Neuronal stem cell (in vitro differentiated cells): Measurements from ENCODE around the gene PLLP.
A peak's percentile ranks its signal among the peaks of the same experiment; 100 is the strongest.

Experiments used
- DNase-seq: peaks from one replicate; pipeline ENCODE4 v3.0.0-alpha.2; 2013; ENCODE audit warnings: low spot score
- H2AFZ ChIP-seq: one replicate; pipeline ENCODE4 v1.6.1; 2013; ENCODE audit warnings: mild to moderate bottlenecking, low read length, inconsistent platforms
- H2AK5ac ChIP-seq: 2 replicates; pipeline ENCODE4 v1.6.1; 2013; ENCODE audit warnings: low read depth, mild to moderate bottlenecking, inconsistent platforms, low read length, moderate library complexity, mixed read lengths
- H2BK120ac ChIP-seq: 2 replicates; pipeline ENCODE4 v1.6.1; 2013; ENCODE audit warnings: low read depth, mild to moderate bottlenecking, inconsistent platforms, low read length, moderate library complexity, mixed read lengths
- H2BK12ac ChIP-seq: one replicate; pipeline ENCODE4 v1.6.1; 2013; ENCODE audit warnings: low read length, inconsistent platforms
- H2BK15ac ChIP-seq: 2 replicates; pipeline ENCODE4 v1.6.1; 2013; ENCODE audit warnings: mild to moderate bottlenecking, low read length, inconsistent platforms, mixed read lengths
- H2BK5ac ChIP-seq: one replicate; pipeline ENCODE4 v1.6.1; 2013; ENCODE audit warnings: inconsistent platforms, mild to moderate bottlenecking, low read length, moderate library complexity
- H3K14ac ChIP-seq: one replicate; pipeline ENCODE4 v1.6.1; 2013; ENCODE audit warnings: low read length, inconsistent platforms
- H3K18ac ChIP-seq: 2 replicates; pipeline ENCODE4 v1.6.1; 2013; ENCODE audit warnings: low read length, inconsistent platforms
- H3K23ac ChIP-seq: 2 replicates; pipeline ENCODE4 v1.6.1; 2013; ENCODE audit warnings: low read depth, mild to moderate bottlenecking, mixed read lengths, low read length, inconsistent platforms; ENCODE audit not compliant: poor library complexity
- H3K27ac ChIP-seq: replicated peaks from 3 replicates; pipeline ENCODE4 v1.5.1; 2013; ENCODE audit warnings: low read length, inconsistent platforms
- H3K27me3 ChIP-seq, 3 experiments: 2 replicates each; pipeline ENCODE4 v1.6.1; 2013; ENCODE audit warnings: low read length in 3 of 3, mild to moderate bottlenecking in 2 of 3, inconsistent platforms in 1 of 3, low read depth in 1 of 3, mixed read lengths in 1 of 3, moderate library complexity in 1 of 3; ENCODE audit not compliant: control insufficient read depth in 3 of 3, insufficient read depth in 3 of 3
- H3K36me3 ChIP-seq, 2 donors: replicated peaks in 1 of 2; 2 replicates each; pipeline ENCODE4 v1.6.1; 2013; ENCODE audit warnings: low read length in 2 of 2; ENCODE audit not compliant: control insufficient read depth in 2 of 2, insufficient read depth in 2 of 2
- H3K4ac ChIP-seq: 2 replicates; pipeline ENCODE4 v1.6.1; 2013; ENCODE audit warnings: inconsistent platforms, mild to moderate bottlenecking, low read length, moderate library complexity
- H3K4me1 ChIP-seq, 2 donors: 1 replicate in 1 of 2; 2 replicates in 1 of 2; pipeline ENCODE4 v1.6.1; 2013; ENCODE audit warnings: low read length in 2 of 2, low read depth in 1 of 2; ENCODE audit not compliant: control insufficient read depth in 2 of 2, insufficient read depth in 1 of 2
- H3K4me2 ChIP-seq: one replicate; pipeline ENCODE4 v1.6.1; 2013; ENCODE audit warnings: mild to moderate bottlenecking, low read length, inconsistent platforms; ENCODE audit not compliant: insufficient read depth, poor library complexity, severe bottlenecking
- H3K4me3 ChIP-seq, 2 donors: 2 replicates each; pipeline ENCODE4 v1.5.1; 2013; ENCODE audit warnings: low read length in 2 of 2, mild to moderate bottlenecking in 2 of 2, inconsistent platforms in 1 of 2, moderate library complexity in 1 of 2
- H3K79me1 ChIP-seq: one replicate; pipeline ENCODE4 v1.6.1; 2013; ENCODE audit warnings: low read depth, mild to moderate bottlenecking, inconsistent platforms, low read length, moderate library complexity
- H3K9ac ChIP-seq: one replicate; pipeline ENCODE4 v1.6.1; 2013; ENCODE audit warnings: mild to moderate bottlenecking, low read depth, low read length, inconsistent platforms; ENCODE audit not compliant: poor library complexity
- H3K9me3 ChIP-seq, 2 donors: replicated peaks in 1 of 2; 2 replicates each; pipeline versions ENCODE3 to v1.6.1; 2013; ENCODE audit warnings: low read length in 2 of 2, mild to moderate bottlenecking in 2 of 2, inconsistent platforms in 1 of 2, low read depth in 1 of 2, mixed read lengths in 1 of 2, moderate library complexity in 1 of 2; ENCODE audit not compliant: control insufficient read depth in 2 of 2, insufficient read depth in 1 of 2
- H4K8ac ChIP-seq: one replicate; pipeline ENCODE4 v1.6.1; 2013; ENCODE audit warnings: low read depth, mild to moderate bottlenecking, inconsistent platforms, low read length, moderate library complexity
- H4K91ac ChIP-seq: one replicate; pipeline ENCODE4 v1.6.1; 2013; ENCODE audit warnings: low read length, low read depth, mild to moderate bottlenecking, inconsistent platforms; ENCODE audit not compliant: poor library complexity
- WGBS, 2 donors: extraction: QIAGEN DNeasy Blood & Tissue Kit; methylation state at CpG; one replicate each; pipeline ENCODE4 v1.1.7; 2013; ENCODE audit warnings: missing lambda C conversion rate in 2 of 2, mixed read lengths in 1 of 2; ENCODE audit not compliant: insufficient read length in 2 of 2, insufficient replicate concordance in 1 of 2; ENCODE audit errors: extremely low coverage in 2 of 2; 5-methylcytosine and 5-hydroxymethylcytosine counted together

The PLLP gene

GRCh38 chr16:57257455-57258070 is 26.9 kb downstream of the PLLP start:
- Histone ChIP-seq H2BK120ac (no peak overlapping the region), H3K14ac (no peak overlapping the region), H3K4me2 (no peak overlapping the region), H3K9me3 (peaks cover under 1 to 2% of the 10 kb centered on the region in 2 donors), H3K4ac (no peak overlapping the region), H3K27ac (no peak overlapping the region), H3K36me3 (peaks cover 2 to 30% of the 10 kb centered on the region in 2 donors), H4K8ac (no peak overlapping the region), H3K4me1 (peaks cover 6 to 13% of the 10 kb centered on the region in 2 donors), H2BK15ac (peak overlapping the region; percentile 18), H3K4me3 (no peak overlapping the region), H3K9ac (peak overlapping the region; percentile 55), H3K23ac (no peak overlapping the region), H2BK5ac (no peak overlapping the region), H3K27me3 (peaks cover 0 to 2% (median 0%) of the 10 kb centered on the region in 3 experiments), H2AK5ac (no peak overlapping the region), H3K18ac (no peak overlapping the region), H4K91ac (no peak overlapping the region), H2AFZ (no peak overlapping the region), H2BK12ac (peak overlapping the region; percentile 7), H3K79me1 (no peaks in the 10 kb centered on the region)
- no peak for DNase-seq
- no CpG with 5 or more reads among the region's 13 CpGs for WGBS, 2 donors

GRCh38 chr16:57256601-57257395 is 27.7 kb downstream of the PLLP start:
- no peak for DNase-seq
- H2BK12ac ChIP-seq: peak overlapping the region; percentile 35
- no peaks in the 10 kb centered on the region for H3K79me1 ChIP-seq
- H2BK5ac ChIP-seq: no peak overlapping the region
- peaks cover 9 to 38% of the 10 kb centered on the region in 2 donors for H3K36me3 ChIP-seq
- peak overlapping the region; percentile 17 for H4K8ac ChIP-seq
- peak overlapping the region; percentile 67 for H3K18ac ChIP-seq
- H4K91ac ChIP-seq: no peak overlapping the region
- no peak overlapping the region for H3K4ac ChIP-seq
- no peak overlapping the region for H3K4me2 ChIP-seq
- H3K27me3 ChIP-seq: peaks cover 0 to 2% (median 0%) of the 10 kb centered on the region in 3 experiments
- peaks cover 5 to 8% of the 10 kb centered on the region in 2 donors for H3K9me3 ChIP-seq
- no peak overlapping the region for H3K27ac ChIP-seq
- no peak overlapping the region for H2AFZ ChIP-seq
- peaks cover 6 to 13% of the 10 kb centered on the region in 2 donors for H3K4me1 ChIP-seq
- H2BK15ac ChIP-seq: peak overlapping the region; percentile 84
- H2BK120ac ChIP-seq: no peak overlapping the region
- H3K14ac ChIP-seq: peak overlapping the region; percentile 14
- H3K9ac ChIP-seq: peak overlapping the region; percentile 40
- H2AK5ac ChIP-seq: peak overlapping the region; percentile 56
- peak overlapping the region; percentile 34 for H3K23ac ChIP-seq
- no peak overlapping the region for H3K4me3 ChIP-seq
- no CpG with 5 or more reads among the region's 16 CpGs for WGBS, 2 donors

- Histone ChIP-seq H3K4me1 (peaks cover 6 to 13% of the 10 kb centered on the region in 2 donors), H3K4me3 (no peak overlapping the region), H2BK120ac (no peak overlapping the region), H2BK5ac (no peak overlapping the region), H2AFZ (no peak overlapping the region), H3K4ac (no peak overlapping the region), H3K4me2 (no peak overlapping the region), H3K36me3 (peaks cover 9 to 47% of the 10 kb centered on the region in 2 donors), H3K9ac (peak overlapping the region; percentile 40), H3K23ac (peak overlapping the region; percentile 34), H2BK15ac (peak overlapping the region; percentile 84), H3K18ac (peak overlapping the region; percentile 28), H2AK5ac (no peak overlapping the region), H4K8ac (peak overlapping the region; percentile 17), H3K9me3 (peaks cover 5 to 9% of the 10 kb centered on the region in 2 donors), H3K79me1 (no peaks in the 10 kb centered on the region), H3K14ac (no peak overlapping the region), H3K27ac (no peak overlapping the region), H4K91ac (no peak overlapping the region), H2BK12ac (peak overlapping the region; percentile 35), H3K27me3 (peaks cover 0 to 2% (median 0%) of the 10 kb centered on the region in 3 experiments)
- WGBS, 2 donors: no CpG with 5 or more reads among the region's 10 CpGs
- DNase-seq: no peak
These were observed 28.6 kb downstream of the PLLP start for GRCh38 chr16:57255686-57256415.
